Bronchial epithelial cell (primary cell): ENCODE measurements around the gene UGCG. TPM values are rescaled to one million over a fixed set of nuclear protein-coding genes. Genes with fewer than 3 reads are reported as not detected.
A peak's percentile ranks its signal among the peaks of the same experiment; 100 is the strongest.

Experiments used
- DNase-seq: peaks from one replicate; pipeline ENCODE4 v3.0.0-alpha.2; 2010; ENCODE audit warnings: low read depth
- FAIRE-seq: peaks from 2 replicates; lab custom pipeline; 2011; peaks lifted over from hg19 to GRCh38; lab: Jason Lieb, UNC
- H3K27me3 ChIP-seq: 2 replicates; pipeline ENCODE4 v1.5.1; 2011; ENCODE audit warnings: low read length; ENCODE audit not compliant: control insufficient read depth, insufficient read depth
- H3K36me3 ChIP-seq: 2 replicates; pipeline ENCODE4 v1.5.1; 2011; ENCODE audit warnings: low read length; ENCODE audit not compliant: control insufficient read depth, insufficient read depth
- H3K4me3 ChIP-seq: 2 replicates; pipeline ENCODE4 v1.5.1; 2011; ENCODE audit warnings: mild to moderate bottlenecking, low read depth, low read length, control low read depth
- total RNA-seq: library from RNA; depleted of rRNA; stranded (reverse); fragments of >200 nt; gene quantifications from 2 replicates; pipeline ENCODE4 v1.2.1, GENCODE V29; 2014
- TF ChIP-seq, protein P1 (sequence below): IDR thresholded peaks from 2 replicates; pipeline ENCODE4 v1.5.1; 2011; ENCODE audit warnings: mild to moderate bottlenecking, moderate library complexity, low read length, control low read depth, inconsistent platforms; ENCODE audit not compliant: insufficient read depth, severe bottlenecking

The UGCG gene
- total RNA-seq, 1 donor from 2014 or later, result 65.0 TPM

GRCh38 chr9:111970827-111971226 lies 74.2 kb downstream of the UGCG start:
- no peaks in the 10 kb centered on the region for H3K27me3 ChIP-seq
- DNase-seq (peak; percentile 66), FAIRE-seq (no peak)
- TF ChIP-seq, protein P1, sequence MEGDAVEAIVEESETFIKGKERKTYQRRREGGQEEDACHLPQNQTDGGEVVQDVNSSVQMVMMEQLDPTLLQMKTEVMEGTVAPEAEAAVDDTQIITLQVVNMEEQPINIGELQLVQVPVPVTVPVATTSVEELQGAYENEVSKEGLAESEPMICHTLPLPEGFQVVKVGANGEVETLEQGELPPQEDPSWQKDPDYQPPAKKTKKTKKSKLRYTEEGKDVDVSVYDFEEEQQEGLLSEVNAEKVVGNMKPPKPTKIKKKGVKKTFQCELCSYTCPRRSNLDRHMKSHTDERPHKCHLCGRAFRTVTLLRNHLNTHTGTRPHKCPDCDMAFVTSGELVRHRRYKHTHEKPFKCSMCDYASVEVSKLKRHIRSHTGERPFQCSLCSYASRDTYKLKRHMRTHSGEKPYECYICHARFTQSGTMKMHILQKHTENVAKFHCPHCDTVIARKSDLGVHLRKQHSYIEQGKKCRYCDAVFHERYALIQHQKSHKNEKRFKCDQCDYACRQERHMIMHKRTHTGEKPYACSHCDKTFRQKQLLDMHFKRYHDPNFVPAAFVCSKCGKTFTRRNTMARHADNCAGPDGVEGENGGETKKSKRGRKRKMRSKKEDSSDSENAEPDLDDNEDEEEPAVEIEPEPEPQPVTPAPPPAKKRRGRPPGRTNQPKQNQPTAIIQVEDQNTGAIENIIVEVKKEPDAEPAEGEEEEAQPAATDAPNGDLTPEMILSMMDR, result no peak
- no peaks in the 10 kb centered on the region for H3K36me3 ChIP-seq
- H3K4me3 ChIP-seq, result no peak overlapping the region

DNA sequence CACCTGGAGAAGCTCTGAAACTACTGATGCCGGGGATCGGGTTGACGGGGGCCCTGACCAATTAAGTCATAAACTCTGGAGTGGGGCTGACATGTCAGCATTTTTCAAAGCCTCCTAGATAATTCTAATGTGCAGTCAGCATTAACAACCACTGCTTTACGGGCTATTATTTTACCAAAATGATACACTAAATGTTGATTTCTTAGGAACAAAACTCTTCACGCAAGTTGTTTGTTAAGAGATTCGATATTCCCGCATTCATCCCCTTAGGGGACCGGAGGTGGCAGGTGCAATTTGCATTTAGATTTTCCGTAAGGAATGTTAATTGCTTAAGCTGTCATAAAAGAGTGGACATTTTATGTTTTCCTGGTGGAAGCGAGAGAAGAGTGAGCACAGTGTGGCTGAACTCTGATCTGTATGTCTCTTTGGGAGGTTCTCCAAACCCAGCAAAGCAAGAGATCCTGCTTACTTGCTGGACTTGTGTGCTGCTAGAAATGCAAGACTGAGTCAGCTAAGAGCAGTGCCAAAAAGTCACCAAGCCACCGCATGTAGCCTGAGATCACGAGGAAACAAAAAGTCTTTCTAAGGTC lies 77.6 kb downstream of the UGCG start:
- peak; percentile 76 for DNase-seq
- no peak for FAIRE-seq
- TF ChIP-seq, protein P1, result no peak
- H3K36me3 ChIP-seq, result no peaks in the 10 kb centered on the region
- no peak overlapping the region for H3K4me3 ChIP-seq
- H3K27me3 ChIP-seq, result no peaks in the 10 kb centered on the region

DNA sequence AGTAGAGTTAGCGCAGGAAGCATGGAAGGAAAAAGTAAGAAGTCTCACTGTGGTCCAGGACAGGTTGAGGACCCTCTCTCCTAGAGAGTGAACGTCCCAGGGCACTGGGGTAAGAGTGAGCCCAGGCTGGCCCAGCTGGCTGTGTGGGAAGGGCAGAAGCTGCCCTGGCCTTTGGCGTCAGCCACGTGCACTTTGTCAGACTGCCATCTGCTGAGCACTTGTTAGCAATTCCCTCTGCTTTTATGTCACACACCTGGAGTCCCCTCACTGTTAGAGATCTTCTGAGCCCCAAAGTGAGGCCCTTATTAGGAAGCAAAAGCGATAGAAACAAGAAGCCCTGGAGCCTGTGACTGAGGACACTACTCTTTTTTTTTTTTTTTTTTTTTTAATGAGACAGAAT lies 79.1 kb downstream of the UGCG start:
- Histone ChIP-seq H3K36me3 (no peaks in the 10 kb centered on the region), H3K27me3 (no peaks in the 10 kb centered on the region), H3K4me3 (no peak overlapping the region)
- TF ChIP-seq, protein P1, result peak; percentile 32
- DNase-seq (no peak), FAIRE-seq (no peak)

GRCh38 chr9:111978616-111979015 lies 82.0 kb downstream of the UGCG start:
- H3K27me3 ChIP-seq, result no peaks in the 10 kb centered on the region

GRCh38 chr9:111979561-111979960 lies 82.9 kb downstream of the UGCG start:
- DNase-seq (no peak), FAIRE-seq (no peak)
- Histone ChIP-seq H3K4me3 (no peak overlapping the region), H3K27me3 (no peaks in the 10 kb centered on the region), H3K36me3 (no peaks in the 10 kb centered on the region)
- TF ChIP-seq, protein P1, result no peak

More at GRCh38 chr9:111978616-111979015, 82.0 kb downstream of the UGCG start:
- DNase-seq (no peak), FAIRE-seq (no peak)
- Histone ChIP-seq H3K4me3 (no peak overlapping the region), H3K36me3 (no peaks in the 10 kb centered on the region)
- TF ChIP-seq, protein P1, result no peak

- TF ChIP-seq, protein P1, result no peak
- Histone ChIP-seq H3K4me3 (no peak overlapping the region), H3K36me3 (no peaks in the 10 kb centered on the region), H3K27me3 (no peaks in the 10 kb centered on the region)
- DNase-seq (no peak), FAIRE-seq (no peak)
Measured at GRCh38 chr9:111980398-111980797, 83.8 kb downstream of the UGCG start.
